ENCODE results near the gene TUT7.
"Not testable (repeated sequence)": the region's sequence is repeated elsewhere in the genome, so short reads cannot be mapped to it uniquely, and the experiment has no call there.

Gene TUT7

GRCh38 chr9:86354011-86354817 is at the start of gene TUT7:
Gene TUT7, minus strand, starts transcription at chr9:86354410. Its CDS starts 1,211 bp downstream, at chr9:86353199.
- DNase-seq: peak; percentile 94

- DNase-seq: no peak
Observed at GRCh38 chr9:86402591-86402990, 48.4 kb upstream of the TUT7 start.

GRCh38 chr9:86396412-86396811 is 42.2 kb upstream of the TUT7 start:
- no peak for DNase-seq

GRCh38 chr9:86390184-86390583 is 36.0 kb upstream of the TUT7 start:
- DNase-seq: not testable (repeated sequence)

- no peak for DNase-seq
Observed at GRCh38 chr9:86389628-86390027, 35.4 kb upstream of the TUT7 start.

GRCh38 chr9:86387376-86387775 is 33.2 kb upstream of the TUT7 start:
- DNase-seq: no peak

- not testable (repeated sequence) for DNase-seq
Observed at GRCh38 chr9:86383000-86383399, 28.8 kb upstream of the TUT7 start.

GRCh38 chr9:86376016-86376415 is 21.8 kb upstream of the TUT7 start:
- no peak for DNase-seq

GRCh38 chr9:86369810-86370209 is 15.6 kb upstream of the TUT7 start:
- no peak for DNase-seq

GRCh38 chr9:86368871-86369521 is 14.8 kb upstream of the TUT7 start:
- no peak for DNase-seq

GRCh38 chr9:86361176-86361575 is 7.0 kb upstream of the TUT7 start:
- DNase-seq: no peak

GRCh38 chr9:86359151-86359879 is 5.1 kb upstream of the TUT7 start:
- DNase-seq: no peak

- no peak for DNase-seq
Observed at GRCh38 chr9:86356871-86357866, 3.0 kb upstream of the TUT7 start.

GRCh38 chr9:86355814-86356213 is 1.6 kb upstream of the TUT7 start:
- no peak for DNase-seq

GRCh38 chr9:86354818-86355309 is 654 bp upstream of the TUT7 start:
- no peak for DNase-seq

- DNase-seq: peak; percentile 32
Observed at GRCh38 chr9:86353655-86354010, 577 bp downstream of the TUT7 start.

- DNase-seq: peak; percentile 62
Observed at GRCh38 chr9:86352440-86353077, 1.7 kb downstream of the TUT7 start.

GRCh38 chr9:86351880-86352279 is 2.3 kb downstream of the TUT7 start:
- no peak for DNase-seq

GRCh38 chr9:86350006-86350760 is 4.0 kb downstream of the TUT7 start:
- no peak for DNase-seq

GRCh38 chr9:86349271-86349670 is 4.9 kb downstream of the TUT7 start:
- no peak for DNase-seq

GRCh38 chr9:86347991-86348390 is 6.2 kb downstream of the TUT7 start:
- DNase-seq: no peak

All from CD4-positive, alpha-beta T cell treated with Interleukin-17A for 1 hour (primary cell).